Neural cell (in vitro differentiated cells): ENCODE measurements around the gene FAM76A. TPM values are rescaled to one million over a fixed set of nuclear protein-coding genes. Genes with fewer than 3 reads are reported as not detected.
"Not testable (repeated sequence)": the region's sequence is repeated elsewhere in the genome, so short reads cannot be mapped to it uniquely, and the experiment has no call there.

Source experiments
- H2AFZ ChIP-seq: fragments of 200-600, 300-800 bp; sonication (generic), shearing (Covaris generic); 2 replicates; pipeline ENCODE4 v1.6.0; 2014; ENCODE audit warnings: low read depth, mild to moderate bottlenecking, antibody characterized with exemption, low read length, moderate library complexity
- H3F3A ChIP-seq: fragments of 200-600 bp; shearing (Covaris generic); 2 replicates; pipeline ENCODE4 v1.6.1; 2016; ENCODE audit warnings: mild to moderate bottlenecking, moderate library complexity, mixed read lengths, antibody characterized with exemption, low read length; ENCODE audit not compliant: insufficient read depth, poor library complexity, severe bottlenecking
- H3K27ac ChIP-seq: fragments of 200-600, 300-800 bp; sonication (generic), shearing (Covaris generic); 2 replicates; pipeline ENCODE4 v1.5.1; 2014; ENCODE audit warnings: mild to moderate bottlenecking, low read length, moderate library complexity
- H3K27me3 ChIP-seq: fragments of 300-800, 200-600 bp; sonication (generic), shearing (Covaris generic); 2 replicates; pipeline ENCODE4 v1.6.0; 2014; ENCODE audit warnings: mild to moderate bottlenecking, low read depth, low read length, moderate library complexity; ENCODE audit not compliant: insufficient read depth
- H3K36me3 ChIP-seq: fragments of 300-800, 200-600 bp; sonication (generic), shearing (Covaris generic); 2 replicates; pipeline ENCODE4 v1.5.1; 2014; ENCODE audit warnings: mild to moderate bottlenecking, antibody characterized with exemption, low read length, moderate library complexity; ENCODE audit not compliant: insufficient read depth
- H3K4me2 ChIP-seq: fragments of 300-800, 200-600 bp; sonication (generic), shearing (Covaris generic); 2 replicates; pipeline ENCODE4 v1.6.0; 2014; ENCODE audit warnings: mild to moderate bottlenecking, low read length
- H3K4me3 ChIP-seq: fragments of 300-800, 200-600 bp; sonication (generic), shearing (Covaris generic); 2 replicates; pipeline ENCODE4 v1.5.1; 2014; ENCODE audit warnings: mild to moderate bottlenecking, low read length, moderate library complexity
- H3K79me2 ChIP-seq: fragments of 200-600 bp; shearing (Covaris generic); replicated peaks from 2 replicates; pipeline ENCODE4 v1.6.0; 2014; ENCODE audit warnings: mild to moderate bottlenecking, low read length, moderate library complexity; ENCODE audit not compliant: insufficient read depth
- H3K9ac ChIP-seq: fragments of 300-800, 200-600 bp; sonication (generic), shearing (Covaris generic); 2 replicates; pipeline ENCODE4 v1.6.1; 2016; ENCODE audit warnings: mild to moderate bottlenecking, low read length, mixed read lengths
- H3K9me2 ChIP-seq: fragments of 200-600 bp; shearing (Covaris generic); 2 replicates; pipeline ENCODE4 v1.6.1; 2016; ENCODE audit warnings: mild to moderate bottlenecking, low read length, mixed read lengths; ENCODE audit not compliant: insufficient read depth
- H3K9me3 ChIP-seq: fragments of 200-600, 300-800 bp; sonication (generic), shearing (Covaris generic); 2 replicates; pipeline ENCODE4 v1.6.1; 2016; ENCODE audit warnings: mild to moderate bottlenecking, mixed run types, low read length, moderate library complexity, mixed read lengths
- H4K20me1 ChIP-seq: fragments of 200-600 bp; shearing (Covaris generic); 2 replicates; pipeline ENCODE4 v1.6.1; 2016; ENCODE audit warnings: mild to moderate bottlenecking, mixed run types; ENCODE audit not compliant: insufficient read depth
- CTCF ChIP-seq: fragments of 450-650 bp; IDR thresholded peaks from 2 replicates; pipeline ENCODE4 v1.5.1; 2014; ENCODE audit warnings: antibody characterized with exemption, mild to moderate bottlenecking, moderate library complexity; ENCODE audit not compliant: poor library complexity, severe bottlenecking
- EP300 ChIP-seq: fragments of 450-650 bp; conservative IDR thresholded peaks from 2 replicates; pipeline ENCODE4 v1.6.1; 2014; ENCODE audit warnings: antibody characterized with exemption, mild to moderate bottlenecking, moderate library complexity; ENCODE audit not compliant: poor library complexity, severe bottlenecking
- EZH2 ChIP-seq: fragments of 200-600, 300-800 bp; shearing (Covaris generic), sonication (generic); IDR thresholded peaks from 2 replicates; pipeline ENCODE4 v1.6.1; 2014; ENCODE audit warnings: antibody characterized with exemption, low read length, borderline replicate concordance, mild to moderate bottlenecking; ENCODE audit not compliant: insufficient read depth, poor library complexity, severe bottlenecking
- MXI1 ChIP-seq: fragments of 450-650 bp; conservative IDR thresholded peaks from 2 replicates; pipeline ENCODE4 v1.6.1; 2014; ENCODE audit warnings: antibody characterized with exemption, mild to moderate bottlenecking; ENCODE audit not compliant: poor library complexity, severe bottlenecking
- POLR2AphosphoS5 ChIP-seq: IDR thresholded peaks from 2 replicates; pipeline ENCODE4 v1.6.1; 2012
- RAD21 ChIP-seq: fragments of 450-650 bp; conservative IDR thresholded peaks from 2 replicates; pipeline ENCODE4 v1.6.1; 2014; ENCODE audit warnings: antibody characterized with exemption, mild to moderate bottlenecking, moderate library complexity
- REST ChIP-seq: IDR thresholded peaks from 2 replicates; pipeline ENCODE4 v1.6.1; 2012; ENCODE audit warnings: borderline replicate concordance
- SMC3 ChIP-seq: fragments of 450-650 bp; conservative IDR thresholded peaks from 2 replicates; pipeline ENCODE4 v1.6.1; 2014; ENCODE audit warnings: antibody characterized with exemption, mild to moderate bottlenecking, moderate library complexity; ENCODE audit not compliant: poor library complexity
- TAF1 ChIP-seq: IDR thresholded peaks from 2 replicates; pipeline ENCODE4 v1.6.1; 2012; ENCODE audit warnings: low read depth
- polyA plus RNA-seq: library from polyadenylated mRNA; depleted of rRNA; stranded (reverse); fragments of >200 nt; gene quantifications from 2 replicates; pipeline ENCODE4 v1.2.3, GENCODE V29; 2014

The FAM76A gene
- polyA plus RNA-seq, 1 donor from 2014 or later = 14.5 TPM

- H3K9me3 ChIP-seq = no peaks in the 10 kb centered on the region
- no peaks in the 10 kb centered on the region for H4K20me1 ChIP-seq
- H3K4me3 ChIP-seq = no peak overlapping the region
- H3K27ac ChIP-seq = no peak overlapping the region
- H3K9ac ChIP-seq = no peak overlapping the region
- H3K79me2 ChIP-seq = no peaks in the 10 kb centered on the region
- H3K27me3 ChIP-seq = no peaks in the 10 kb centered on the region
- TF ChIP-seq TAF1 (no peak), REST (no peak), EZH2 (no peak), EP300 (no peak), RAD21 (no peak), SMC3 (no peak), MXI1 (no peak), CTCF (no peak), POLR2AphosphoS5 (no peak)
- H3K9me2 ChIP-seq = no peaks in the 10 kb centered on the region
- no peak overlapping the region for H3K4me2 ChIP-seq
- H2AFZ ChIP-seq = no peak overlapping the region
- H3K36me3 ChIP-seq = no peaks in the 10 kb centered on the region
- no peaks in the 10 kb centered on the region for H3F3A ChIP-seq
Observed at GRCh38 chr1:27678747-27679146, 47.0 kb upstream of the FAM76A start.

- not testable (repeated sequence) for H3K27me3 ChIP-seq, H3K9ac ChIP-seq, H3K27ac ChIP-seq, H2AFZ ChIP-seq, H3K4me3 ChIP-seq, H3K36me3 ChIP-seq, H3K79me2 ChIP-seq, H3K9me3 ChIP-seq, H3K9me2 ChIP-seq, H3K4me2 ChIP-seq, H3F3A ChIP-seq, H4K20me1 ChIP-seq
Observed at GRCh38 chr1:27680225-27680791, 45.5 kb upstream of the FAM76A start.

- not testable (repeated sequence) for H3K4me2 ChIP-seq, H3K9me3 ChIP-seq, H2AFZ ChIP-seq, H3F3A ChIP-seq, H3K9ac ChIP-seq, H3K36me3 ChIP-seq, H3K4me3 ChIP-seq, H3K9me2 ChIP-seq, H3K79me2 ChIP-seq, H3K27ac ChIP-seq, H4K20me1 ChIP-seq, H3K27me3 ChIP-seq
Observed at GRCh38 chr1:27681580-27681979, 44.2 kb upstream of the FAM76A start.
